ENCODE measurements around the gene SNX32. TPM values are rescaled to one million over a fixed set of nuclear protein-coding genes. Genes with fewer than 3 reads are reported as not detected.

Gene SNX32
- total and polyA plus RNA-seq, 2 donors (not counting 3 experiments of a cell fraction or from before 2014, with no cell fraction given) = 0.19 TPM; not detected in 1

GRCh38 chr11:65843811-65844210, 10.0 kb downstream of the SNX32 start:
- intact Hi-C loops (cut with micrococcal nuclease) (no loop called here), dilution Hi-C loops (cut with MboI; ENCODE audit: extremely low pct_ligation_motif_present, low sequenced_read_pairs) (no loop called here)
- Histone ChIP-seq H3K79me2 (ENCODE audit: control insufficient read depth, insufficient read depth, low read length) (no peaks in the 10 kb centered on the region), H3K9ac (replicated peaks; ENCODE audit: extremely low read depth, insufficient read depth, low read length) (no peak overlapping the region), H3K27ac (ENCODE audit: insufficient read depth, low read depth, low read length) (no peak overlapping the region), H3K4me3 (replicated peaks in 1 of 3; ENCODE audit: insufficient read depth in 1 of 3, low read depth in 1 of 3, low read length in 3 of 3) (no peak overlapping the region), H3K4me1 (ENCODE audit: control insufficient read depth, extremely low read depth, insufficient read depth, low read length) (no peaks in the 10 kb centered on the region), H3K27me3 (ENCODE audit: control insufficient read depth in 2 of 2, insufficient read depth in 2 of 2, low read length in 2 of 2) (no peaks in the 10 kb centered on the region), H3K4me2 (ENCODE audit: insufficient read depth, low read length) (no peak overlapping the region), H3K9me1 (replicated peaks; ENCODE audit: control insufficient read depth, extremely low read depth, insufficient read depth, low read length) (no peaks in the 10 kb centered on the region), H3K9me3 (replicated peaks; ENCODE audit: control insufficient read depth, insufficient read depth, low read length) (no peaks in the 10 kb centered on the region), H2AFZ (ENCODE audit: low read depth, low read length) (no peak overlapping the region), H4K20me1 (replicated peaks; ENCODE audit: control insufficient read depth, extremely low read depth, insufficient read depth, low read length) (no peaks in the 10 kb centered on the region), H3K36me3 (ENCODE audit: control insufficient read depth in 2 of 2, extremely low read depth in 1 of 2, insufficient read depth in 2 of 2, low read length in 2 of 2) (no peaks in the 10 kb centered on the region)
- CTCF ChIA-PET = interaction anchor here (1.0 to 2.5 kb wide), 4 partner anchors 8 to 64 kb away, joined by 3 to 9 read pairs (median 5); partner anchors contain the start of gene AP5B1
- DNase-seq (ENCODE audit: low read depth, low spot score) = no peak
- POLR2A ChIA-PET = no interaction called here
- no peak for FAIRE-seq
- no peak for TF ChIP-seq MAX (IDR thresholded peaks at IDR 0.05; ENCODE audit: insufficient read depth, insufficient read length)
- TF ChIP-seq JUN (IDR thresholded peaks at IDR 0.05; ENCODE audit: borderline replicate concordance, insufficient read depth, insufficient read length, low read depth) = no peak
- no peak for TF ChIP-seq CTCF (IDR thresholded peaks at IDR 0.05; ENCODE audit: extremely low read depth in 1 of 2, insufficient read depth in 1 of 2, low read depth in 1 of 2, low read length in 2 of 2)
- BruUV-seq (replicated peaks) = no TSS peak

- Histone ChIP-seq H3K27me3 (ENCODE audit: control insufficient read depth in 2 of 2, insufficient read depth in 2 of 2, low read length in 2 of 2) (no peaks in the 10 kb centered on the region), H3K4me3 (replicated peaks in 1 of 3; ENCODE audit: insufficient read depth in 1 of 3, low read depth in 1 of 3, low read length in 3 of 3) (no peak overlapping the region), H3K4me2 (ENCODE audit: insufficient read depth, low read length) (no peak overlapping the region), H3K9ac (replicated peaks; ENCODE audit: extremely low read depth, insufficient read depth, low read length) (no peak overlapping the region), H3K4me1 (ENCODE audit: control insufficient read depth, extremely low read depth, insufficient read depth, low read length) (no peaks in the 10 kb centered on the region), H2AFZ (ENCODE audit: low read depth, low read length) (no peak overlapping the region), H3K79me2 (ENCODE audit: control insufficient read depth, insufficient read depth, low read length) (no peaks in the 10 kb centered on the region), H3K36me3 (ENCODE audit: control insufficient read depth in 2 of 2, extremely low read depth in 1 of 2, insufficient read depth in 2 of 2, low read length in 2 of 2) (no peaks in the 10 kb centered on the region), H4K20me1 (replicated peaks; ENCODE audit: control insufficient read depth, extremely low read depth, insufficient read depth, low read length) (no peaks in the 10 kb centered on the region), H3K9me3 (replicated peaks; ENCODE audit: control insufficient read depth, insufficient read depth, low read length) (no peaks in the 10 kb centered on the region), H3K9me1 (replicated peaks; ENCODE audit: control insufficient read depth, extremely low read depth, insufficient read depth, low read length) (no peaks in the 10 kb centered on the region), H3K27ac (ENCODE audit: insufficient read depth, low read depth, low read length) (no peak overlapping the region)
- TF ChIP-seq POLR2AphosphoS5 (IDR thresholded peaks at IDR 0.05; ENCODE audit: insufficient read depth, low read depth, low read length) = no peak
- no peak for TF ChIP-seq CTCF (IDR thresholded peaks at IDR 0.05; ENCODE audit: extremely low read depth in 1 of 2, insufficient read depth in 1 of 2, low read depth in 1 of 2, low read length in 2 of 2)
- no peak for TF ChIP-seq MAX (IDR thresholded peaks at IDR 0.05; ENCODE audit: insufficient read depth, insufficient read length)
- TF ChIP-seq JUN (IDR thresholded peaks at IDR 0.05; ENCODE audit: borderline replicate concordance, insufficient read depth, insufficient read length, low read depth) = no peak
- TF ChIP-seq MYC (IDR thresholded peaks at IDR 0.05; ENCODE audit: low read depth, low read length) = no peak
- no peak for TF ChIP-seq EZH2 (IDR thresholded peaks at IDR 0.05; ENCODE audit: borderline replicate concordance, low read depth, low read length, severe bottlenecking)
- DNase-seq (ENCODE audit: low read depth, low spot score) (no peak), FAIRE-seq (no peak)
- ChIA-PET POLR2A (no interaction called here), CTCF (interaction anchor here (1.6 to 2.5 kb wide), 2 partner anchors 12 to 64 kb away, joined by 5 to 9 read pairs; partner anchors contain the start of gene AP5B1)
- intact Hi-C loops (cut with micrococcal nuclease) = no loop called here
- dilution Hi-C loops (cut with MboI; ENCODE audit: extremely low pct_ligation_motif_present, low sequenced_read_pairs) = no loop called here
- BruUV-seq (replicated peaks) = no TSS peak
Observed at GRCh38 chr11:65844231-65844872, 10.6 kb downstream of the SNX32 start.

Measured in endothelial cell of umbilical vein (primary cell).